Kidney epithelial cell (primary cell): ENCODE data around the gene GPATCH8. TPM values are rescaled to one million over a fixed set of nuclear protein-coding genes. Genes with fewer than 3 reads are reported as not detected.

Experiments
- DNase-seq: peaks from one replicate; pipeline ENCODE4 v3.0.0-alpha.2; 2010; ENCODE audit warnings: low read depth
- H3K27me3 ChIP-seq: 2 replicates; pipeline ENCODE4 v1.6.0; 2011; ENCODE audit warnings: low read length; ENCODE audit not compliant: control insufficient read depth, insufficient read depth
- H3K36me3 ChIP-seq: 2 replicates; pipeline ENCODE4 v1.5.1; 2011; ENCODE audit warnings: low read length; ENCODE audit not compliant: control insufficient read depth, insufficient read depth
- H3K4me3 ChIP-seq: 2 replicates; pipeline ENCODE4 v1.5.1; 2011; ENCODE audit warnings: low read depth, mild to moderate bottlenecking, control low read depth, low read length
- total RNA-seq: library from RNA; depleted of rRNA; stranded (reverse); fragments of >200 nt; gene quantifications from 2 replicates; pipeline ENCODE4 v1.2.3, GENCODE V29; 2015
- TF ChIP-seq, protein P1 (sequence below): IDR thresholded peaks from 2 replicates; pipeline ENCODE4 v1.5.1; 2011; ENCODE audit warnings: mild to moderate bottlenecking, moderate library complexity, low read length, control low read depth, inconsistent platforms; ENCODE audit not compliant: insufficient read depth, poor library complexity, severe bottlenecking

Gene GPATCH8
- total RNA-seq, 1 donor from 2014 or later = 34.9 TPM

- H3K27me3 ChIP-seq = peaks cover 2% of the 10 kb centered on the region
- TF ChIP-seq, protein P1, sequence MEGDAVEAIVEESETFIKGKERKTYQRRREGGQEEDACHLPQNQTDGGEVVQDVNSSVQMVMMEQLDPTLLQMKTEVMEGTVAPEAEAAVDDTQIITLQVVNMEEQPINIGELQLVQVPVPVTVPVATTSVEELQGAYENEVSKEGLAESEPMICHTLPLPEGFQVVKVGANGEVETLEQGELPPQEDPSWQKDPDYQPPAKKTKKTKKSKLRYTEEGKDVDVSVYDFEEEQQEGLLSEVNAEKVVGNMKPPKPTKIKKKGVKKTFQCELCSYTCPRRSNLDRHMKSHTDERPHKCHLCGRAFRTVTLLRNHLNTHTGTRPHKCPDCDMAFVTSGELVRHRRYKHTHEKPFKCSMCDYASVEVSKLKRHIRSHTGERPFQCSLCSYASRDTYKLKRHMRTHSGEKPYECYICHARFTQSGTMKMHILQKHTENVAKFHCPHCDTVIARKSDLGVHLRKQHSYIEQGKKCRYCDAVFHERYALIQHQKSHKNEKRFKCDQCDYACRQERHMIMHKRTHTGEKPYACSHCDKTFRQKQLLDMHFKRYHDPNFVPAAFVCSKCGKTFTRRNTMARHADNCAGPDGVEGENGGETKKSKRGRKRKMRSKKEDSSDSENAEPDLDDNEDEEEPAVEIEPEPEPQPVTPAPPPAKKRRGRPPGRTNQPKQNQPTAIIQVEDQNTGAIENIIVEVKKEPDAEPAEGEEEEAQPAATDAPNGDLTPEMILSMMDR = no peak
- H3K4me3 ChIP-seq = no peak overlapping the region
- no peaks in the 10 kb centered on the region for H3K36me3 ChIP-seq
- DNase-seq = no peak
These were observed 144.2 kb downstream of the GPATCH8 start for GRCh38 chr17:44359006-44359405.

GRCh38 chr17:44358066-44358465 lies 145.1 kb downstream of the GPATCH8 start:
- Histone ChIP-seq H3K36me3 (no peaks in the 10 kb centered on the region), H3K27me3 (peaks cover 2% of the 10 kb centered on the region), H3K4me3 (no peak overlapping the region)
- TF ChIP-seq, protein P1 = no peak
- DNase-seq = no peak

GRCh38 chr17:44356241-44356640 lies 147.0 kb downstream of the GPATCH8 start:
- H3K36me3 ChIP-seq = peaks cover 2% of the 10 kb centered on the region
- no peak for DNase-seq
- no peak overlapping the region for H3K4me3 ChIP-seq
- TF ChIP-seq, protein P1 = no peak
- peaks cover 2% of the 10 kb centered on the region for H3K27me3 ChIP-seq

- no peak for DNase-seq
- Histone ChIP-seq H3K36me3 (peaks cover 3% of the 10 kb centered on the region), H3K27me3 (peaks cover 2% of the 10 kb centered on the region), H3K4me3 (no peak overlapping the region)
- TF ChIP-seq, protein P1 = no peak
These were observed 147.5 kb downstream of the GPATCH8 start for GRCh38 chr17:44355642-44356099.

- H3K4me3 ChIP-seq = no peak overlapping the region
These were observed 148.3 kb downstream of the GPATCH8 start for GRCh38 chr17:44354582-44355561.

More at GRCh38 chr17:44354582-44355561, 148.3 kb downstream of the GPATCH8 start:
- TF ChIP-seq, protein P1 = peak; percentile 36
- Histone ChIP-seq H3K36me3 (peaks cover 3% of the 10 kb centered on the region), H3K27me3 (peaks cover 2% of the 10 kb centered on the region)
- DNase-seq = no peak
